Activated T-helper 1 cell treated with anti-CD3 and anti-CD28 coated beads, Interleukin-2, amount 50 U/mL, for 16 hours (primary cell): ENCODE data around the gene PCNX4.

Experiments
- DNase-seq, 2 donors: peaks; one replicate each; pipeline ENCODE4 v3.0.0-alpha.2; 2020; ENCODE audit warnings: low read depth in 1 of 2, low spot score in 1 of 2

The PCNX4 gene

GRCh38 chr14:60174352-60175254, 82.9 kb downstream of the PCNX4 start:
- no peak for DNase-seq

GRCh38 chr14:60175255-60175902, 83.7 kb downstream of the PCNX4 start:
- DNase-seq: no peak

- DNase-seq: no peak
These were observed 86.4 kb downstream of the PCNX4 start for GRCh38 chr14:60178164-60178563.

- DNase-seq: no peak
These were observed 87.1 kb downstream of the PCNX4 start for GRCh38 chr14:60178820-60179219.

- DNase-seq: no peak
These were observed 87.7 kb downstream of the PCNX4 start for GRCh38 chr14:60179431-60179869.

- DNase-seq: no peak
These were observed 91.4 kb downstream of the PCNX4 start for GRCh38 chr14:60183138-60183537.

- no peak for DNase-seq
These were observed 92.0 kb downstream of the PCNX4 start for GRCh38 chr14:60183741-60184140.

GRCh38 chr14:60184146-60184904, 92.6 kb downstream of the PCNX4 start:
- no peak for DNase-seq

GRCh38 chr14:60184905-60185555, 93.3 kb downstream of the PCNX4 start:
- no peak for DNase-seq

- DNase-seq: no peak
These were observed 96.4 kb downstream of the PCNX4 start for GRCh38 chr14:60188115-60188514.

- no peak for DNase-seq
These were observed 97.0 kb downstream of the PCNX4 start for GRCh38 chr14:60188696-60189095.

- DNase-seq: no peak
These were observed 98.5 kb downstream of the PCNX4 start for GRCh38 chr14:60189923-60190840.

- DNase-seq: no peak
These were observed 103.6 kb downstream of the PCNX4 start for GRCh38 chr14:60195179-60195810.

GRCh38 chr14:60196291-60196690, 104.6 kb downstream of the PCNX4 start:
- DNase-seq: no peak

- DNase-seq: no peak
These were observed 106.0 kb downstream of the PCNX4 start for GRCh38 chr14:60197629-60198303.

- no peak for DNase-seq
These were observed 107.6 kb downstream of the PCNX4 start for GRCh38 chr14:60199321-60199720.

GRCh38 chr14:60204104-60204842, 112.5 kb downstream of the PCNX4 start:
- no peak for DNase-seq
